HepG2 (cell line): Measurements from ENCODE around the gene PPP1CA. TPM values are rescaled to one million over a fixed set of nuclear protein-coding genes. Genes with fewer than 3 reads are reported as not detected.

Experiments used
- ARNT2 ChIP-seq: sonication (generic); formaldehyde crosslinking; IDR thresholded peaks from 2 replicates; pipeline ENCODE4 v1.8.0; 2022; ENCODE audit warnings: mild to moderate bottlenecking, low read depth, missing genetic modification reagents, moderate library complexity
- HNRNPH1 ChIP-seq: fragments of 200-400 bp; formaldehyde crosslinking; optimal IDR thresholded peaks from 2 replicates; pipeline ENCODE3; 2017; ENCODE audit warnings: mild to moderate bottlenecking, low read depth, low read length
- REL ChIP-seq: sonication (generic); formaldehyde crosslinking; conservative IDR thresholded peaks from 2 replicates; pipeline ENCODE4 v1.8.0; 2022; ENCODE audit warnings: mild to moderate bottlenecking, missing genetic modification reagents, moderate library complexity
- TBL1XR1 ChIP-seq: fragments of 150-350 bp; IDR thresholded peaks from 2 replicates; pipeline ENCODE4 v1.6.1; 2014; ENCODE audit warnings: borderline replicate concordance, low read length; ENCODE audit not compliant: partially characterized antibody
- ZNF207 ChIP-seq: fragments of 450-650 bp; IDR thresholded peaks from 2 replicates; pipeline ENCODE4 v1.6.1; 2016; ENCODE audit warnings: antibody characterized with exemption, borderline replicate concordance
- ZNF329 ChIP-seq: sonication (generic); formaldehyde crosslinking; IDR thresholded peaks from 2 replicates; pipeline ENCODE4 v1.9.0; 2021; ENCODE audit warnings: low read depth, mild to moderate bottlenecking, missing genetic modification reagents
- ZNF552 ChIP-seq: sonication (generic); formaldehyde crosslinking; IDR thresholded peaks from 2 replicates; pipeline ENCODE4 v1.9.0; 2022; ENCODE audit warnings: missing genetic modification reagents, mild to moderate bottlenecking, borderline replicate concordance
- polyA plus RNA-seq, 8 experiments: library from polyadenylated mRNA; depleted of rRNA in 3 of 8; stranded (reverse) in 7 of 8; unstranded in 1 of 8; fragments of >200 nt; fragmentation: Illumina TruSeq in 4 of 8; extraction: Trizol in 4 of 8; gene quantifications; 2 replicates each; pipeline versions ENCODE4 v1.2.1 to v1.2.3, GENCODE V29; 2011 to 2016; ENCODE audit warnings: low read depth in 4 of 8, missing spikeins in 1 of 8, mixed read lengths in 1 of 8; ENCODE audit not compliant: insufficient read depth in 1 of 8
- total RNA-seq, 5 experiments: library from RNA; depleted of rRNA; stranded (reverse); fragments of >200 nt; fragmentation: Illumina TruSeq; extraction: Trizol; gene quantifications; 2 replicates each; pipeline ENCODE4 v1.2.3, GENCODE V29; 2016; ENCODE audit warnings: low read depth in 1 of 5
- TF ChIP-seq, protein P1 (sequence below): sonication (generic); formaldehyde crosslinking; IDR thresholded peaks from 2 replicates; pipeline ENCODE4 v1.4.0; 2020; ENCODE audit warnings: missing genetic modification reagents, borderline replicate concordance
- TF ChIP-seq, protein P2 (sequence below): sonication (generic); formaldehyde crosslinking; IDR thresholded peaks from 2 replicates; pipeline ENCODE4 v1.5.1; 2020; ENCODE audit warnings: missing genetic modification reagents, mild to moderate bottlenecking, borderline replicate concordance
- TF ChIP-seq, protein P3 (sequence below): sonication (generic); formaldehyde crosslinking; IDR thresholded peaks from 2 replicates; pipeline ENCODE4 v1.4.0; 2020; ENCODE audit warnings: missing genetic modification reagents
- TF ChIP-seq, protein P4 (sequence below): sonication (generic); formaldehyde crosslinking; IDR thresholded peaks from 2 replicates; pipeline ENCODE4 v1.8.0; 2022; ENCODE audit warnings: mild to moderate bottlenecking, missing genetic modification reagents, borderline replicate concordance
- TF ChIP-seq, protein P5 (sequence below): sonication (generic); formaldehyde crosslinking; IDR thresholded peaks from 2 replicates; pipeline ENCODE4 v1.4.0; 2020; ENCODE audit warnings: mild to moderate bottlenecking, missing genetic modification reagents

Gene PPP1CA
- total and polyA plus RNA-seq, 2 of the 13 experiments (the other 11 are each of a cell fraction or from before 2014, with no cell fraction given): 149 to 170 TPM

DNA sequence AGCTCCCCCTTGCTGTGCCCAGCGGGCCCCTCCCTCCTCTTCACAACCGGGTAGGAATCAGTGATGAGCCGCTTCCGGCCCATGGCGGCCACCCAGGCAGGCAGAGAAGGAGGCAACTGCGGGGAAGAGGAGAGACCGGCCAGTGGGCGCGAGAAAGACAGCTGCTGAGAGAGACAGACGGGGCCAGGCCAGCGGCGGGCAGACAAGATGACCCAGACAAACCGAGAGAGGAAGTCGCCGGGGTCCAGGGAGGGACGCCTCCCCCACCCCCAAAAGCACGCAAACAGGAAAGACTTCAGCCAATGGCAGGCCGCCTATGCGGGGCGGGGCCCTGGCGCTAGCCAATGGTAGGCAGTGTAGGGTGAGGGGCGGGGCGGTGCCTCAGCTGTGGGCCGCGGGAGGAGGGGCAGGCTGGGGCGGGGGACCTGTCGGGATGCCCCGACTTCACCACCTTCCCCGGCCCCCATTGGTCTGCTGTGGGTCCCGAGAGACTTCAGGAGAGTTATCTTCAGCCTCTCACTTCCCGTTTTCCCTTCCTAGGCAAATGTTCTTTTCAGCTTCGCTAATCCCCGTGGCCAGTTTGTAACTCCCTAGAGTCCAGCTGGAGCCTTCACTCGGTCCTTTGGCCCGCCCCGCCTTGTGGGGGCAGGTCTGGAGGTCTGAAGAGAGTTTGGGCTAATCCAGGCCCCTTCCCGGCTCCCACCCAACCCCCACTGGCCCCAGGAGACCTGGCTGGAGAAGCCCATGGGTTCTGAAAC lies 48.2 kb downstream of the PPP1CA start, which contains the start of gene POLD4 (continued):
- no peak for TF ChIP-seq HNRNPH1
- TF ChIP-seq, protein P1, sequence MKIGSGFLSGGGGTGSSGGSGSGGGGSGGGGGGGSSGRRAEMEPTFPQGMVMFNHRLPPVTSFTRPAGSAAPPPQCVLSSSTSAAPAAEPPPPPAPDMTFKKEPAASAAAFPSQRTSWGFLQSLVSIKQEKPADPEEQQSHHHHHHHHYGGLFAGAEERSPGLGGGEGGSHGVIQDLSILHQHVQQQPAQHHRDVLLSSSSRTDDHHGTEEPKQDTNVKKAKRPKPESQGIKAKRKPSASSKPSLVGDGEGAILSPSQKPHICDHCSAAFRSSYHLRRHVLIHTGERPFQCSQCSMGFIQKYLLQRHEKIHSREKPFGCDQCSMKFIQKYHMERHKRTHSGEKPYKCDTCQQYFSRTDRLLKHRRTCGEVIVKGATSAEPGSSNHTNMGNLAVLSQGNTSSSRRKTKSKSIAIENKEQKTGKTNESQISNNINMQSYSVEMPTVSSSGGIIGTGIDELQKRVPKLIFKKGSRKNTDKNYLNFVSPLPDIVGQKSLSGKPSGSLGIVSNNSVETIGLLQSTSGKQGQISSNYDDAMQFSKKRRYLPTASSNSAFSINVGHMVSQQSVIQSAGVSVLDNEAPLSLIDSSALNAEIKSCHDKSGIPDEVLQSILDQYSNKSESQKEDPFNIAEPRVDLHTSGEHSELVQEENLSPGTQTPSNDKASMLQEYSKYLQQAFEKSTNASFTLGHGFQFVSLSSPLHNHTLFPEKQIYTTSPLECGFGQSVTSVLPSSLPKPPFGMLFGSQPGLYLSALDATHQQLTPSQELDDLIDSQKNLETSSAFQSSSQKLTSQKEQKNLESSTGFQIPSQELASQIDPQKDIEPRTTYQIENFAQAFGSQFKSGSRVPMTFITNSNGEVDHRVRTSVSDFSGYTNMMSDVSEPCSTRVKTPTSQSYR (CRISPR knock-in tag): peak; percentile 83; the same call in 1 of the 2 replicates
- TF ChIP-seq, protein P2, sequence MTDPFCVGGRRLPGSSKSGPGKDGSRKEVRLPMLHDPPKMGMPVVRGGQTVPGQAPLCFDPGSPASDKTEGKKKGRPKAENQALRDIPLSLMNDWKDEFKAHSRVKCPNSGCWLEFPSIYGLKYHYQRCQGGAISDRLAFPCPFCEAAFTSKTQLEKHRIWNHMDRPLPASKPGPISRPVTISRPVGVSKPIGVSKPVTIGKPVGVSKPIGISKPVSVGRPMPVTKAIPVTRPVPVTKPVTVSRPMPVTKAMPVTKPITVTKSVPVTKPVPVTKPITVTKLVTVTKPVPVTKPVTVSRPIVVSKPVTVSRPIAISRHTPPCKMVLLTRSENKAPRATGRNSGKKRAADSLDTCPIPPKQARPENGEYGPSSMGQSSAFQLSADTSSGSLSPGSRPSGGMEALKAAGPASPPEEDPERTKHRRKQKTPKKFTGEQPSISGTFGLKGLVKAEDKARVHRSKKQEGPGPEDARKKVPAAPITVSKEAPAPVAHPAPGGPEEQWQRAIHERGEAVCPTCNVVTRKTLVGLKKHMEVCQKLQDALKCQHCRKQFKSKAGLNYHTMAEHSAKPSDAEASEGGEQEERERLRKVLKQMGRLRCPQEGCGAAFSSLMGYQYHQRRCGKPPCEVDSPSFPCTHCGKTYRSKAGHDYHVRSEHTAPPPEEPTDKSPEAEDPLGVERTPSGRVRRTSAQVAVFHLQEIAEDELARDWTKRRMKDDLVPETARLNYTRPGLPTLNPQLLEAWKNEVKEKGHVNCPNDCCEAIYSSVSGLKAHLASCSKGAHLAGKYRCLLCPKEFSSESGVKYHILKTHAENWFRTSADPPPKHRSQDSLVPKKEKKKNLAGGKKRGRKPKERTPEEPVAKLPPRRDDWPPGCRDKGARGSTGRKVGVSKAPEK: no peak
- TF ChIP-seq, protein P3, sequence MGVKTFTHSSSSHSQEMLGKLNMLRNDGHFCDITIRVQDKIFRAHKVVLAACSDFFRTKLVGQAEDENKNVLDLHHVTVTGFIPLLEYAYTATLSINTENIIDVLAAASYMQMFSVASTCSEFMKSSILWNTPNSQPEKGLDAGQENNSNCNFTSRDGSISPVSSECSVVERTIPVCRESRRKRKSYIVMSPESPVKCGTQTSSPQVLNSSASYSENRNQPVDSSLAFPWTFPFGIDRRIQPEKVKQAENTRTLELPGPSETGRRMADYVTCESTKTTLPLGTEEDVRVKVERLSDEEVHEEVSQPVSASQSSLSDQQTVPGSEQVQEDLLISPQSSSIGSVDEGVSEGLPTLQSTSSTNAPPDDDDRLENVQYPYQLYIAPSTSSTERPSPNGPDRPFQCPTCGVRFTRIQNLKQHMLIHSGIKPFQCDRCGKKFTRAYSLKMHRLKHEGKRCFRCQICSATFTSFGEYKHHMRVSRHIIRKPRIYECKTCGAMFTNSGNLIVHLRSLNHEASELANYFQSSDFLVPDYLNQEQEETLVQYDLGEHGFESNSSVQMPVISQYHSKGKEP: no peak
- TF ChIP-seq, protein P4, sequence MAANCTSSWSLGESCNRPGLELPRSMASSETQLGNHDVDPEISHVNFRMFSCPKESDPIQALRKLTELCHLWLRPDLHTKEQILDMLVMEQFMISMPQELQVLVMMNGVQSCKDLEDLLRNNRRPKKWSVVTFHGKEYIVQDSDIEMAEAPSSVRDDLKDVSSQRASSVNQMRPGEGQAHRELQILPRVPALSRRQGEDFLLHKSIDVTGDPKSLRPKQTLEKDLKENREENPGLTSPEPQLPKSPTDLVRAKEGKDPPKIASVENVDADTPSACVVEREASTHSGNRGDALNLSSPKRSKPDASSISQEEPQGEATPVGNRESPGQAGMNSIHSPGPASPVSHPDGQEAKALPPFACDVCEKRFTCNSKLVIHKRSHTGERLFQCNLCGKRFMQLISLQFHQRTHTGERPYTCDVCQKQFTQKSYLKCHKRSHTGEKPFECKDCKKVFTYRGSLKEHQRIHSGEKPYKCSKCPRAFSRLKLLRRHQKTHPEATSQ (CRISPR knock-in tag): no peak
- TF ChIP-seq, protein P5, sequence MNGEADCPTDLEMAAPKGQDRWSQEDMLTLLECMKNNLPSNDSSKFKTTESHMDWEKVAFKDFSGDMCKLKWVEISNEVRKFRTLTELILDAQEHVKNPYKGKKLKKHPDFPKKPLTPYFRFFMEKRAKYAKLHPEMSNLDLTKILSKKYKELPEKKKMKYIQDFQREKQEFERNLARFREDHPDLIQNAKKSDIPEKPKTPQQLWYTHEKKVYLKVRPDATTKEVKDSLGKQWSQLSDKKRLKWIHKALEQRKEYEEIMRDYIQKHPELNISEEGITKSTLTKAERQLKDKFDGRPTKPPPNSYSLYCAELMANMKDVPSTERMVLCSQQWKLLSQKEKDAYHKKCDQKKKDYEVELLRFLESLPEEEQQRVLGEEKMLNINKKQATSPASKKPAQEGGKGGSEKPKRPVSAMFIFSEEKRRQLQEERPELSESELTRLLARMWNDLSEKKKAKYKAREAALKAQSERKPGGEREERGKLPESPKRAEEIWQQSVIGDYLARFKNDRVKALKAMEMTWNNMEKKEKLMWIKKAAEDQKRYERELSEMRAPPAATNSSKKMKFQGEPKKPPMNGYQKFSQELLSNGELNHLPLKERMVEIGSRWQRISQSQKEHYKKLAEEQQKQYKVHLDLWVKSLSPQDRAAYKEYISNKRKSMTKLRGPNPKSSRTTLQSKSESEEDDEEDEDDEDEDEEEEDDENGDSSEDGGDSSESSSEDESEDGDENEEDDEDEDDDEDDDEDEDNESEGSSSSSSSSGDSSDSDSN (CRISPR knock-in tag): no peak; the same call in 1 of the 2 replicates
- no peak for TF ChIP-seq TBL1XR1
- no peak for TF ChIP-seq ZNF552 (CRISPR knock-in tag)
- 0 out of 2 replicates have a peak, but pooled peaks have one; percentile 55 for TF ChIP-seq ZNF329
- no peak for TF ChIP-seq ZNF207
- TF ChIP-seq ARNT2: peak; percentile 40; the same call in 1 of the 2 replicates
- no peak for TF ChIP-seq REL (CRISPR knock-in tag)
